HG02623 (cell line): ENCODE results near the gene ANXA6.

Experiments
- ATAC-seq: cut with Tn5 transposase; IDR thresholded peaks from one replicate; pipeline ENCODE4 v1.9.1; 2021; ENCODE audit warnings: moderate library complexity; ENCODE audit not compliant: unreplicated experiment

ANXA6 gene

GRCh38 chr5:151106509-151106908, 51.1 kb downstream of the ANXA6 start:
- ATAC-seq: no peak

GRCh38 chr5:151106043-151106442, 51.5 kb downstream of the ANXA6 start:
- no peak for ATAC-seq

GRCh38 chr5:151105561-151105960, 52.0 kb downstream of the ANXA6 start:
- ATAC-seq: no peak

- no peak for ATAC-seq
Observed at GRCh38 chr5:151104795-151105194, 52.8 kb downstream of the ANXA6 start.

- ATAC-seq: no peak
Observed at GRCh38 chr5:151101746-151102145, 55.8 kb downstream of the ANXA6 start.

GRCh38 chr5:151101151-151101550, 56.4 kb downstream of the ANXA6 start:
- no peak for ATAC-seq

GRCh38 chr5:151100681-151101080, 56.9 kb downstream of the ANXA6 start:
- ATAC-seq: no peak

GRCh38 chr5:151098768-151099121, 58.8 kb downstream of the ANXA6 start:
- no peak for ATAC-seq

- ATAC-seq: peak; percentile 40
Observed at GRCh38 chr5:151097820-151098767, 59.5 kb downstream of the ANXA6 start.

- no peak for ATAC-seq
Observed at GRCh38 chr5:151097061-151097460, 60.5 kb downstream of the ANXA6 start.

GRCh38 chr5:151096001-151096373, 61.6 kb downstream of the ANXA6 start:
- no peak for ATAC-seq

GRCh38 chr5:151095341-151096000, 62.1 kb downstream of the ANXA6 start:
- ATAC-seq: no peak

- no peak for ATAC-seq
Observed at GRCh38 chr5:151094852-151095245, 62.7 kb downstream of the ANXA6 start.

GRCh38 chr5:151094030-151094851, 63.3 kb downstream of the ANXA6 start:
- peak; percentile 71 for ATAC-seq

- no peak for ATAC-seq
Observed at GRCh38 chr5:151093476-151093889, 64.1 kb downstream of the ANXA6 start.

GRCh38 chr5:151092762-151093161, 64.8 kb downstream of the ANXA6 start:
- ATAC-seq: no peak

- ATAC-seq: no peak
Observed at GRCh38 chr5:151089726-151090125, 67.9 kb downstream of the ANXA6 start.

GRCh38 chr5:151088986-151089385, 68.6 kb downstream of the ANXA6 start:
- no peak for ATAC-seq

- ATAC-seq: no peak
Observed at GRCh38 chr5:151087486-151087885, 70.1 kb downstream of the ANXA6 start.

- ATAC-seq: peak; percentile 73
Observed at GRCh38 chr5:151086905-151087360, 70.6 kb downstream of the ANXA6 start.

GRCh38 chr5:151086192-151086869, 71.2 kb downstream of the ANXA6 start:
- no peak for ATAC-seq
